K562 (cell line): Measurements from ENCODE around the gene IL4I1. TPM values are rescaled to one million over a fixed set of nuclear protein-coding genes. Genes with fewer than 3 reads are reported as not detected.

Experiments
- ARID1B ChIP-seq: fragments of 450-650 bp; IDR thresholded peaks from 2 replicates; pipeline ENCODE4 v1.6.1; 2016; ENCODE audit warnings: antibody characterized with exemption, mild to moderate bottlenecking, inconsistent platforms
- BRCA1 ChIP-seq, 2 experiments: fragments of 450-650 bp in 1 of 2; sonication (generic) in 1 of 2; formaldehyde crosslinking in 1 of 2; IDR thresholded peaks; 2 replicates each; pipeline versions ENCODE4 v1.5.0 to v1.6.1; 2017 to 2020; ENCODE audit warnings: mild to moderate bottlenecking in 1 of 2, missing genetic modification reagents in 1 of 2
- BRD4 ChIP-seq: fragments of 200-600 bp; sonication (generic); IDR thresholded peaks from 2 replicates; pipeline ENCODE4 v1.6.1; 2017; ENCODE audit warnings: inconsistent platforms
- E2F6 ChIP-seq, 2 experiments: IDR thresholded peaks; 2 replicates each; pipeline ENCODE4 v1.6.1; 2011; ENCODE audit warnings: borderline replicate concordance in 1 of 2, control low read depth in 1 of 2, low read depth in 1 of 2, low read length in 1 of 2, mild to moderate bottlenecking in 1 of 2, mixed read lengths in 1 of 2, moderate library complexity in 1 of 2; ENCODE audit not compliant: insufficient read depth in 1 of 2, insufficient read length in 1 of 2, poor library complexity in 1 of 2, severe bottlenecking in 1 of 2; ENCODE audit errors: extremely low read depth in 1 of 2
- EGR1 ChIP-seq: fragments of 450-650 bp; conservative IDR thresholded peaks from 2 replicates; pipeline ENCODE4 v1.6.1; 2017; ENCODE audit warnings: mild to moderate bottlenecking
- FUS ChIP-seq: fragments of 200-400 bp; formaldehyde crosslinking; optimal IDR thresholded peaks from 2 replicates; pipeline ENCODE3; 2017; ENCODE audit warnings: low read depth, low read length
- HDAC6 ChIP-seq: IDR thresholded peaks from 2 replicates; pipeline ENCODE4 v1.6.1; 2012; ENCODE audit warnings: low read depth, mild to moderate bottlenecking, control low read depth, inconsistent platforms, low read length, moderate library complexity
- MAFK ChIP-seq: IDR thresholded peaks from 2 replicates; pipeline ENCODE4 v1.6.1; 2011; ENCODE audit warnings: low read length, improper control_type of control experiment
- MCM7 ChIP-seq, 2 experiments: fragments of 450-650 bp; IDR thresholded peaks; 2 replicates each; pipeline ENCODE4 v1.6.1; 2016 to 2018
- MXD1 ChIP-seq: fragments of 250-450 bp; sonication (Bioruptor Pico); IDR thresholded peaks from 2 replicates; pipeline ENCODE4 v1.8.0; 2021; ENCODE audit warnings: borderline replicate concordance, mild to moderate bottlenecking, moderate library complexity; ENCODE audit not compliant: poor library complexity, severe bottlenecking
- NFXL1 ChIP-seq: fragments of 450-650 bp; formaldehyde crosslinking; IDR thresholded peaks from 2 replicates; pipeline ENCODE4 v1.4.0; 2021; ENCODE audit warnings: mild to moderate bottlenecking
- PCBP2 ChIP-seq: fragments of 200-400 bp; formaldehyde crosslinking; IDR thresholded peaks from 2 replicates; pipeline ENCODE4 v1.6.1; 2018; ENCODE audit warnings: low read length, low read depth, mild to moderate bottlenecking, moderate library complexity; ENCODE audit not compliant: poor library complexity, severe bottlenecking
- PHF20 ChIP-seq: fragments of 450-650 bp; IDR thresholded peaks from 2 replicates; pipeline ENCODE4 v1.6.1; 2018; ENCODE audit not compliant: partially characterized antibody
- RB1 ChIP-seq: fragments of 450-650 bp; IDR thresholded peaks from 2 replicates; pipeline ENCODE4 v1.6.1; 2017; ENCODE audit warnings: low read depth, mild to moderate bottlenecking
- SMARCE1 ChIP-seq: fragments of 450-650 bp; IDR thresholded peaks from 2 replicates; pipeline ENCODE4 v1.7.1; 2016; ENCODE audit warnings: mild to moderate bottlenecking
- SREBF1 ChIP-seq: fragments of 150-350 bp; IDR thresholded peaks from 2 replicates; pipeline ENCODE4 v1.6.1; 2014; ENCODE audit warnings: antibody characterized with exemption, low read depth, low read length, borderline replicate concordance
- TAL1 ChIP-seq: fragments of 450-650 bp; IDR thresholded peaks from 2 replicates; pipeline ENCODE4 v1.6.1; 2016; ENCODE audit warnings: mild to moderate bottlenecking
- TCF7 ChIP-seq: sonication (generic); IDR thresholded peaks from 2 replicates; pipeline ENCODE4 v1.6.1; 2016; ENCODE audit warnings: antibody characterized with exemption, borderline replicate concordance
- VEZF1 ChIP-seq: fragments of 200-800 bp; sonication (Bioruptor generic); IDR thresholded peaks from 2 replicates; pipeline ENCODE4 v1.6.1; 2017; ENCODE audit warnings: missing genetic modification characterization, missing compliant biosample characterization
- YBX1 ChIP-seq: fragments of 450-650 bp; IDR thresholded peaks from 2 replicates; pipeline ENCODE4 v1.7.1; 2016; ENCODE audit warnings: mild to moderate bottlenecking
- ZBTB43 ChIP-seq: sonication (generic); formaldehyde crosslinking; IDR thresholded peaks from 2 replicates; pipeline ENCODE4 v1.8.0; 2023; ENCODE audit warnings: mild to moderate bottlenecking, missing genetic modification reagents
- ZNF280B ChIP-seq: fragments of 250-450 bp; sonication (Bioruptor Pico); IDR thresholded peaks from 2 replicates; pipeline ENCODE4 v1.5.1; 2021; ENCODE audit warnings: mild to moderate bottlenecking
- ZNF311 ChIP-seq: fragments of 250-450 bp; sonication (Bioruptor Pico); IDR thresholded peaks from 2 replicates; pipeline ENCODE4 v1.4.0; 2020; ENCODE audit warnings: mild to moderate bottlenecking, moderate library complexity
- ZNF436 ChIP-seq: fragments of 250-450, 450-650 bp; sonication (Bioruptor Pico); formaldehyde crosslinking; IDR thresholded peaks from 2 replicates; pipeline ENCODE4 v1.7.0; 2020; ENCODE audit warnings: mild to moderate bottlenecking
- ZNF707 ChIP-seq: fragments of 250-450 bp; sonication (Bioruptor Pico); conservative IDR thresholded peaks from 2 replicates; pipeline ENCODE4 v1.8.0; 2022; ENCODE audit warnings: inconsistent platforms, mild to moderate bottlenecking, moderate library complexity
- polyA plus RNA-seq, 8 experiments: library from polyadenylated mRNA; depleted of rRNA in 4 of 8; stranded (reverse) in 5 of 8; unstranded in 3 of 8; fragments of >200 nt; fragmentation: Nextera tagmentation in 2 of 8; fragmentation: Illumina TruSeq in 1 of 8; extraction: Ambion mirVana in 2 of 8; extraction: Trizol in 1 of 8; gene quantifications; 2 replicates each; pipeline versions ENCODE4 v1.2.1 to v1.2.3, GENCODE V29; 2011 to 2014; ENCODE audit warnings: inconsistent platforms in 1 of 8, missing spikeins in 1 of 8
- total RNA-seq, 7 experiments: library from RNA; depleted of rRNA in 6 of 7; stranded (reverse); fragments of >200 nt in 6 of 7; fragmentation: Illumina TruSeq in 2 of 7; extraction: Trizol in 2 of 7; gene quantifications; 2 replicates each; pipeline versions ENCODE4 v1.2.1 to v1.2.3, GENCODE V29; 2011 to 2021; ENCODE audit warnings: low replicate concordance in 1 of 7

Gene IL4I1
- total and polyA plus RNA-seq, 9 of the 15 experiments (the other 6 are each of a cell fraction or from before 2014, with no cell fraction given): 0.06 to 0.95 (median 0.43) TPM; not detected in 2

- TF ChIP-seq PCBP2: no peak
- TF ChIP-seq MCM7 (IDR thresholded peaks at IDR 0.05): no peak
- peak; percentile 94 for TF ChIP-seq RB1
- TF ChIP-seq TCF7: 0 out of 2 replicates have a peak, but pooled peaks have one; percentile 49
- no peak for TF ChIP-seq YBX1
- TF ChIP-seq E2F6 (IDR thresholded peaks at IDR 0.05; ENCODE audit: borderline replicate concordance in 1 of 2, extremely low read depth in 1 of 2, insufficient read depth in 1 of 2, insufficient read length in 1 of 2, low read depth in 1 of 2, low read length in 1 of 2, poor library complexity in 1 of 2, severe bottlenecking in 1 of 2): peak; percentile 98 to 99
- TF ChIP-seq BRD4: peak; percentile 80
- no peak for TF ChIP-seq ZNF280B (CRISPR knock-in tag)
- no peak for TF ChIP-seq HDAC6
- no peak for TF ChIP-seq NFXL1 (CRISPR knock-in tag)
- no peak for TF ChIP-seq ZNF707 (CRISPR knock-in tag)
- TF ChIP-seq SMARCE1: no peak
- TF ChIP-seq FUS: no peak
- TF ChIP-seq VEZF1 (CRISPR knock-in tag): peak; percentile 68
- no peak for TF ChIP-seq ZNF436 (CRISPR knock-in tag)
- no peak for TF ChIP-seq EGR1
- no peak for TF ChIP-seq MAFK
- TF ChIP-seq ARID1B: peak; percentile 55
- 0 out of 2 replicates have a peak, but pooled peaks have one; percentile 12 for TF ChIP-seq TAL1
- peak; percentile 47; the same call in 1 of the 2 replicates for TF ChIP-seq ZBTB43 (CRISPR knock-in tag)
- TF ChIP-seq SREBF1: no peak
- TF ChIP-seq ZNF311 (CRISPR knock-in tag): no peak
- no peak for TF ChIP-seq PHF20
- no peak for TF ChIP-seq MXD1 (CRISPR knock-in tag)
- no peak for TF ChIP-seq BRCA1 (IDR thresholded peaks at IDR 0.05)
- TF ChIP-seq BRCA1 (CRISPR knock-in tag; IDR thresholded peaks at IDR 0.05): peak; percentile 59; the same call in 1 of the 2 replicates
These were observed 32.5 kb upstream of the IL4I1 start, which contains the start of the genes ATF5 and NUP62 (continued) for GRCh38 chr19:49929121-49929610.
